ENCODE measurements around the gene SOD2.

GRCh38 chr6:159687341-159687740 is 5.7 kb downstream of the SOD2 start:
- TF ChIP-seq CTCF (conservative IDR thresholded peaks at IDR 0.05 in 1 of 2, IDR thresholded peaks at IDR 0.05 in 1 of 2; ENCODE audit: low read depth in 1 of 2, low read length in 2 of 2) (no peak), EZH2 (IDR thresholded peaks at IDR 0.05; ENCODE audit: low read length, missing control alignments) (no peak)
